ENCODE results near the gene SRCAP. TPM values are rescaled to one million over a fixed set of nuclear protein-coding genes. Genes with fewer than 3 reads are reported as not detected.

The SRCAP gene
- total RNA-seq, 4 donors from 2014 or later: 10.7 to 39.6 (median 26.1) TPM

- intact Hi-C loops (cut with DNase I): no loop called here
- Histone ChIP-seq H3K9me3 (no peaks in the 10 kb centered on the region), H3K27ac (peak overlapping the region; percentile 99 to 100 (median 100)), H3K4me3 (peak overlapping the region; percentile 83 to 98 (median 98)), H3K36me3 (peaks cover 28 to 65% (median 40%) of the 10 kb centered on the region in 3 donors), H3K4me1 (peaks cover 32 to 64% (median 37%) of the 10 kb centered on the region in 3 donors), H3K27me3 (no peaks in the 10 kb centered on the region)
- DNase-seq: no peak
- TF ChIP-seq POLR2A (IDR thresholded peaks at IDR 0.05) (no peak), CTCF (IDR thresholded peaks at IDR 0.05) (peak in 1 of 6 experiments; percentile 44)
- WGBS, 2 donors: 0% methylated on average over 13 of the region's 84 CpGs; no CpG with 5 or more reads in 1 of the 2 donors
Measured at GRCh38 chr16:30659507-30660423, 39.2 kb upstream of the SRCAP start.

- H3K36me3 ChIP-seq: peaks cover 29 to 65% (median 40%) of the 10 kb centered on the region in 3 donors
- DNase-seq: no peak
- 28 to 33% methylated on average over 19 to 20 of the region's 21 CpGs for WGBS, 2 donors
- peak overlapping the region; percentile 99 to 100 (median 100) for H3K27ac ChIP-seq
- no peaks in the 10 kb centered on the region for H3K27me3 ChIP-seq
- no peak for TF ChIP-seq POLR2A (IDR thresholded peaks at IDR 0.05)
- TF ChIP-seq CTCF (IDR thresholded peaks at IDR 0.05): no peak
- H3K4me3 ChIP-seq: peak overlapping the region; percentile 83 to 98 (median 98)
- H3K4me1 ChIP-seq: peaks cover 32 to 69% (median 37%) of the 10 kb centered on the region in 3 donors
- H3K9me3 ChIP-seq: no peaks in the 10 kb centered on the region
- intact Hi-C loops (cut with DNase I): no loop called here
Measured at GRCh38 chr16:30660424-30661261, 38.3 kb upstream of the SRCAP start.

- TF ChIP-seq POLR2A (IDR thresholded peaks at IDR 0.05): no peak
- no peak for TF ChIP-seq CTCF (IDR thresholded peaks at IDR 0.05)
- intact Hi-C loops (cut with DNase I): no loop called here
- peaks cover 23 to 57% (median 27%) of the 10 kb centered on the region in 3 donors for H3K4me1 ChIP-seq
Measured at GRCh38 chr16:30662449-30662848, 36.5 kb upstream of the SRCAP start.

GRCh38 chr16:30663038-30663437 is 35.9 kb upstream of the SRCAP start:
- H3K27ac ChIP-seq: no peak overlapping the region
- no peaks in the 10 kb centered on the region for H3K27me3 ChIP-seq
- intact Hi-C loops (cut with DNase I): no loop called here
- no peak overlapping the region for H3K4me3 ChIP-seq
- H3K36me3 ChIP-seq: peaks cover 46 to 75% (median 55%) of the 10 kb centered on the region in 3 donors
- 75 to 79% methylated on average over 8 of the region's 8 CpGs for WGBS, 2 donors
- peaks cover 22 to 55% (median 26%) of the 10 kb centered on the region in 3 donors for H3K4me1 ChIP-seq
- TF ChIP-seq CTCF (IDR thresholded peaks at IDR 0.05): no peak
- no peak for TF ChIP-seq POLR2A (IDR thresholded peaks at IDR 0.05)
- no peak for DNase-seq
- H3K9me3 ChIP-seq: no peaks in the 10 kb centered on the region

More at GRCh38 chr16:30662449-30662848, 36.5 kb upstream of the SRCAP start:
- Histone ChIP-seq H3K9me3 (no peaks in the 10 kb centered on the region), H3K27ac (no peak overlapping the region), H3K36me3 (peaks cover 41 to 69% (median 49%) of the 10 kb centered on the region in 3 donors), H3K4me3 (no peak overlapping the region), H3K27me3 (no peaks in the 10 kb centered on the region)
- 40% methylated on average over 1 of the region's 17 CpGs; no CpG with 5 or more reads in 1 of the 2 donors for WGBS, 2 donors
- no peak for DNase-seq
